SK-N-SH treated with all-trans-retinoic acid at 6 μM for 48 hours (cell line): Measurements from ENCODE around the gene MIOX.

ENCODE experiments used
- ATAC-seq: fragments of 200-7000 bp; cut with Tn5 transposase; 3 replicates; pipeline ENCODE4 v1.9.1; 2020; ENCODE audit warnings: mild to moderate bottlenecking, moderate library complexity
- ARNTL ChIP-seq: fragments of 450-650 bp; formaldehyde crosslinking; IDR thresholded peaks from 2 replicates; pipeline ENCODE4 v1.5.0; 2020; ENCODE audit warnings: low read depth, mild to moderate bottlenecking, moderate library complexity, borderline replicate concordance
- CREB5 ChIP-seq: fragments of 250-450 bp; sonication (Bioruptor Pico); IDR thresholded peaks from 2 replicates; pipeline ENCODE4 v1.5.1; 2020; ENCODE audit warnings: low read depth, mild to moderate bottlenecking, moderate library complexity
- CSDC2 ChIP-seq: fragments of 250-450 bp; sonication (Bioruptor Pico); IDR thresholded peaks from 2 replicates; pipeline ENCODE4 v1.5.0; 2020; ENCODE audit warnings: mild to moderate bottlenecking, moderate library complexity
- CSRNP3 ChIP-seq: fragments of 250-450 bp; sonication (Bioruptor Pico); IDR thresholded peaks from 2 replicates; pipeline ENCODE4 v1.5.1; 2021; ENCODE audit warnings: mild to moderate bottlenecking, moderate library complexity
- ESRRG ChIP-seq: fragments of 250-450 bp; sonication (Bioruptor Pico); IDR thresholded peaks from 2 replicates; pipeline ENCODE4 v1.6.1; 2021; ENCODE audit warnings: mild to moderate bottlenecking
- GLIS3 ChIP-seq: fragments of 250-450 bp; sonication (Bioruptor Pico); IDR thresholded peaks from 2 replicates; pipeline ENCODE4 v1.5.0; 2020; ENCODE audit warnings: mild to moderate bottlenecking, moderate library complexity
- ISL1 ChIP-seq: fragments of 250-450 bp; sonication (Bioruptor Pico); IDR thresholded peaks from 2 replicates; pipeline ENCODE4 v2.1.2; 2022; ENCODE audit warnings: mild to moderate bottlenecking, moderate library complexity
- PATZ1 ChIP-seq: fragments of 250-450 bp; sonication (Bioruptor Pico); IDR thresholded peaks from 2 replicates; pipeline ENCODE4 v1.8.0; 2020; ENCODE audit warnings: mild to moderate bottlenecking, moderate library complexity, borderline replicate concordance
- POU6F1 ChIP-seq: fragments of 250-450 bp; sonication (Bioruptor Pico); IDR thresholded peaks from 2 replicates; pipeline ENCODE4 v1.8.0; 2021; ENCODE audit warnings: low read depth, mild to moderate bottlenecking, moderate library complexity, borderline replicate concordance
- PPARA ChIP-seq: fragments of 250-450 bp; sonication (Bioruptor Pico); IDR thresholded peaks from 2 replicates; pipeline ENCODE4 v1.5.0; 2020; ENCODE audit warnings: mild to moderate bottlenecking, borderline replicate concordance
- RARB ChIP-seq: fragments of 250-450 bp; sonication (Bioruptor Pico); IDR thresholded peaks from 2 replicates; pipeline ENCODE4 v1.8.0; 2021; ENCODE audit warnings: mild to moderate bottlenecking, moderate library complexity
- SNAI2 ChIP-seq: fragments of 250-450 bp; sonication (Bioruptor Pico); IDR thresholded peaks from 2 replicates; pipeline ENCODE4 v1.5.0; 2020; ENCODE audit warnings: mild to moderate bottlenecking, moderate library complexity
- TCF4 ChIP-seq: fragments of 250-450 bp; sonication (Bioruptor Pico); IDR thresholded peaks from 2 replicates; pipeline ENCODE4 v1.8.0; 2021; ENCODE audit warnings: mild to moderate bottlenecking, moderate library complexity, borderline replicate concordance
- TOX ChIP-seq: fragments of 250-450 bp; sonication (Bioruptor Pico); IDR thresholded peaks from 2 replicates; pipeline ENCODE4 v1.8.0; 2021; ENCODE audit warnings: mild to moderate bottlenecking, moderate library complexity, borderline replicate concordance
- TSHZ2 ChIP-seq: fragments of 250-450 bp; sonication (Bioruptor Pico); IDR thresholded peaks from 2 replicates; pipeline ENCODE4 v1.5.0; 2020; ENCODE audit warnings: mild to moderate bottlenecking, moderate library complexity
- ZFP30 ChIP-seq: fragments of 450-650 bp; formaldehyde crosslinking; IDR thresholded peaks from 2 replicates; pipeline ENCODE4 v1.5.0; 2022; ENCODE audit warnings: mild to moderate bottlenecking, moderate library complexity
- ZNF565 ChIP-seq: fragments of 450-650 bp; formaldehyde crosslinking; conservative IDR thresholded peaks from 2 replicates; pipeline ENCODE4 v1.5.0; 2020; ENCODE audit warnings: low read depth, mild to moderate bottlenecking, moderate library complexity
- ZNF70 ChIP-seq: fragments of 450-650 bp; formaldehyde crosslinking; IDR thresholded peaks from 2 replicates; pipeline ENCODE4 v1.5.0; 2020; ENCODE audit warnings: mild to moderate bottlenecking, moderate library complexity
- ZNF8 ChIP-seq: fragments of 450-650 bp; formaldehyde crosslinking; IDR thresholded peaks from 2 replicates; pipeline ENCODE4 v1.5.0; 2020; ENCODE audit warnings: mild to moderate bottlenecking, moderate library complexity

Gene MIOX

GRCh38 chr22:50473088-50473487 lies 13.6 kb upstream of the MIOX start:
- ATAC-seq = no peak
- no peak for TF ChIP-seq CREB5 (CRISPR knock-in tag)
- no peak for TF ChIP-seq SNAI2 (CRISPR knock-in tag)
- TF ChIP-seq ARNTL = no peak
- no peak for TF ChIP-seq ZFP30 (CRISPR knock-in tag)
- no peak for TF ChIP-seq ZNF565 (CRISPR knock-in tag)
- no peak for TF ChIP-seq PATZ1 (CRISPR knock-in tag)
- TF ChIP-seq CSDC2 (CRISPR knock-in tag) = no peak
- no peak for TF ChIP-seq ZNF8 (CRISPR knock-in tag)
- TF ChIP-seq TSHZ2 = no peak
- no peak for TF ChIP-seq PPARA
- TF ChIP-seq TCF4 (CRISPR knock-in tag) = no peak
- TF ChIP-seq, all 23 proteins: peak for 0

GRCh38 chr22:50473855-50474671 lies 12.6 kb upstream of the MIOX start:
- TF ChIP-seq ZNF70 (peak; percentile 95), PATZ1 (CRISPR knock-in tag) (no peak)
- ATAC-seq = peak; percentile 66

- peak; percentile 94 for ATAC-seq
- TF ChIP-seq RARB (no peak), TOX (CRISPR knock-in tag) (no peak)
Observed at GRCh38 chr22:50474710-50475651, 11.7 kb upstream of the MIOX start, which contains the start of gene SBF1. SBF1 (minus strand) TSS chr22:50475035; CDS start chr22:50474840, 195 bp downstream.

GRCh38 chr22:50475652-50476002 lies 11.0 kb upstream of the MIOX start:
- ATAC-seq = peak; percentile 3; the same call in 2 of the 3 replicates
- TF ChIP-seq TSHZ2 (no peak), POU6F1 (CRISPR knock-in tag) (no peak), ARNTL (no peak), SNAI2 (CRISPR knock-in tag) (no peak), CSRNP3 (CRISPR knock-in tag) (no peak), ISL1 (CRISPR knock-in tag) (no peak), GLIS3 (no peak), TOX (CRISPR knock-in tag) (no peak), ESRRG (CRISPR knock-in tag) (no peak), ZNF565 (CRISPR knock-in tag) (no peak), PPARA (no peak), ZNF8 (CRISPR knock-in tag) (no peak)
